Progenitor cell of endocrine pancreas (in vitro differentiated cells): ENCODE data around the gene FNBP1. TPM values are rescaled to one million over a fixed set of nuclear protein-coding genes. Genes with fewer than 3 reads are reported as not detected.

Experiments
- DNase-seq: peaks from one replicate; pipeline ENCODE4 v3.0.0; 2021; ENCODE audit warnings: low spot score; ENCODE audit not compliant: unreplicated experiment
- H3K27ac Mint-ChIP-seq: 2 replicates; pipeline ENCODE4 v1.8.0; 2021; ENCODE audit warnings: mild to moderate bottlenecking, moderate library complexity, mixed read lengths
- H3K27me3 Mint-ChIP-seq: 2 replicates; pipeline ENCODE4 v1.8.0; 2021; ENCODE audit warnings: mixed read lengths
- H3K36me3 Mint-ChIP-seq: 2 replicates; pipeline ENCODE4 v1.8.0; 2022; ENCODE audit warnings: mixed read lengths; ENCODE audit not compliant: insufficient read depth
- H3K4me1 Mint-ChIP-seq: 2 replicates; pipeline ENCODE4 v1.8.0; 2021; ENCODE audit warnings: low read depth, mixed read lengths
- H3K4me3 Mint-ChIP-seq: 2 replicates; pipeline ENCODE4 v1.8.0; 2021; ENCODE audit warnings: low read depth, mild to moderate bottlenecking, moderate library complexity, mixed read lengths
- H3K9me3 Mint-ChIP-seq: 2 replicates; pipeline ENCODE4 v1.8.0; 2021; ENCODE audit warnings: low read depth, mixed read lengths
- CTCF ChIP-seq: fragments of 200-600 bp; sonication (generic); IDR thresholded peaks from one replicate; pipeline ENCODE4 v1.5.0; 2021; ENCODE audit warnings: antibody characterized with exemption, mild to moderate bottlenecking; ENCODE audit not compliant: unreplicated experiment
- total RNA-seq: library from RNA; stranded (reverse); gene quantifications from 2 replicates; pipeline ENCODE4 v1.2.1, GENCODE V29; 2021

The FNBP1 gene
- total RNA-seq, 1 donor from 2014 or later = 44.1 TPM

- peak; percentile 82 for DNase-seq
- H3K4me1 Mint-ChIP-seq = peaks cover 11% of the 10 kb centered on the region
- no peaks in the 10 kb centered on the region for H3K27me3 Mint-ChIP-seq
- H3K36me3 Mint-ChIP-seq = peaks cover 13% of the 10 kb centered on the region
- peak overlapping the region; percentile 71 for H3K27ac Mint-ChIP-seq
- H3K9me3 Mint-ChIP-seq = no peaks in the 10 kb centered on the region
- peak; percentile 87 for TF ChIP-seq CTCF
- H3K4me3 Mint-ChIP-seq = peak overlapping the region; percentile 53
Observed at GRCh38 chr9:129885670-129886106, 157.3 kb downstream of the FNBP1 start.

GRCh38 chr9:129885018-129885669 lies 157.8 kb downstream of the FNBP1 start:
- DNase-seq = no peak
- H3K27ac Mint-ChIP-seq = peak overlapping the region; percentile 82

GRCh38 chr9:129884220-129885017 lies 158.6 kb downstream of the FNBP1 start:
- Mint-ChIP-seq H3K36me3 (peaks cover 7% of the 10 kb centered on the region), H3K4me1 (peaks cover 11% of the 10 kb centered on the region), H3K27ac (peak overlapping the region; percentile 82), H3K27me3 (no peaks in the 10 kb centered on the region), H3K9me3 (no peaks in the 10 kb centered on the region), H3K4me3 (peak overlapping the region; percentile 66)
- peak; percentile 67 for DNase-seq
- no peak for TF ChIP-seq CTCF

More at GRCh38 chr9:129885018-129885669, 157.8 kb downstream of the FNBP1 start:
- H3K9me3 Mint-ChIP-seq = no peaks in the 10 kb centered on the region
- H3K4me1 Mint-ChIP-seq = peaks cover 11% of the 10 kb centered on the region
- no peak for TF ChIP-seq CTCF
- no peaks in the 10 kb centered on the region for H3K27me3 Mint-ChIP-seq
- H3K4me3 Mint-ChIP-seq = peak overlapping the region; percentile 66
- H3K36me3 Mint-ChIP-seq = peaks cover 13% of the 10 kb centered on the region

- no peaks in the 10 kb centered on the region for H3K36me3 Mint-ChIP-seq
- no peak overlapping the region for H3K4me3 Mint-ChIP-seq
- TF ChIP-seq CTCF = no peak
- H3K4me1 Mint-ChIP-seq = peaks cover 11% of the 10 kb centered on the region
- no peaks in the 10 kb centered on the region for H3K9me3 Mint-ChIP-seq
- no peaks in the 10 kb centered on the region for H3K27me3 Mint-ChIP-seq
- peak overlapping the region; percentile 59 for H3K27ac Mint-ChIP-seq
- DNase-seq = no peak
Observed at GRCh38 chr9:129881547-129882324, 161.3 kb downstream of the FNBP1 start.
